ENCODE results near the gene GUCY1A2. TPM values are rescaled to one million over a fixed set of nuclear protein-coding genes. Genes with fewer than 3 reads are reported as not detected.

GUCY1A2 gene
- total RNA-seq, 4 donors from 2014 or later, result 0.19 to 2.1 (median 0.86) TPM

GRCh38 chr11:106745941-106746340, 272.3 kb downstream of the GUCY1A2 start:
- intact Hi-C loops (cut with DNase I), result no loop called here
- H3K4me1 ChIP-seq, result no peaks in the 10 kb centered on the region
- H3K4me3 ChIP-seq, result no peak overlapping the region
- no peaks in the 10 kb centered on the region for H3K27me3 ChIP-seq
- no peaks in the 10 kb centered on the region for H3K9me3 ChIP-seq
- no peak for TF ChIP-seq CTCF (IDR thresholded peaks at IDR 0.05)
- TF ChIP-seq POLR2A (IDR thresholded peaks at IDR 0.05), result no peak
- no peak overlapping the region for H3K27ac ChIP-seq
- no peaks in the 10 kb centered on the region for H3K36me3 ChIP-seq
- DNase-seq, result no peak
- WGBS, 2 donors, result 40 to 56% methylated on average over 1 of the region's 1 CpG

GRCh38 chr11:106733635-106734034, 284.6 kb downstream of the GUCY1A2 start:
- intact Hi-C loops (cut with DNase I), result no loop called here
- TF ChIP-seq CTCF (IDR thresholded peaks at IDR 0.05) (no peak), POLR2A (IDR thresholded peaks at IDR 0.05) (no peak)
- no peak overlapping the region for H3K4me3 ChIP-seq

GRCh38 chr11:106728859-106729258, 289.4 kb downstream of the GUCY1A2 start:
- H3K9me3 ChIP-seq, result no peaks in the 10 kb centered on the region
- no peaks in the 10 kb centered on the region for H3K36me3 ChIP-seq
- H3K27me3 ChIP-seq, result no peaks in the 10 kb centered on the region
- H3K27ac ChIP-seq, result no peak overlapping the region
- H3K4me1 ChIP-seq, result peaks cover 0 to 8% (median 0%) of the 10 kb centered on the region in 3 donors
- intact Hi-C loops (cut with DNase I), result loop anchor here (10.0 kb wide), 1 partner anchor 296 kb away; no protein-coding TSS in a partner anchor
- no peak overlapping the region for H3K4me3 ChIP-seq
- TF ChIP-seq CTCF (IDR thresholded peaks at IDR 0.05), result no peak
- no peak for TF ChIP-seq POLR2A (IDR thresholded peaks at IDR 0.05)
- DNase-seq, result no peak

More at GRCh38 chr11:106733635-106734034, 284.6 kb downstream of the GUCY1A2 start:
- 74 to 86% methylated on average over 4 of the region's 4 CpGs for WGBS, 2 donors
- H3K36me3 ChIP-seq, result no peaks in the 10 kb centered on the region
- H3K9me3 ChIP-seq, result no peaks in the 10 kb centered on the region
- no peaks in the 10 kb centered on the region for H3K27me3 ChIP-seq
- DNase-seq, result no peak
- no peak overlapping the region for H3K27ac ChIP-seq
- H3K4me1 ChIP-seq, result no peaks in the 10 kb centered on the region

GRCh38 chr11:106728379-106728778, 289.9 kb downstream of the GUCY1A2 start:
- no peak overlapping the region for H3K27ac ChIP-seq
- intact Hi-C loops (cut with DNase I), result loop anchor here (10.0 kb wide), 1 partner anchor 296 kb away; no protein-coding TSS in a partner anchor
- WGBS, 2 donors, result 76 to 100% methylated on average over 1 of the region's 1 CpG
- no peak for DNase-seq
- TF ChIP-seq POLR2A (IDR thresholded peaks at IDR 0.05) (no peak), CTCF (IDR thresholded peaks at IDR 0.05) (no peak)
- no peak overlapping the region for H3K4me3 ChIP-seq
- H3K27me3 ChIP-seq, result no peaks in the 10 kb centered on the region
- no peaks in the 10 kb centered on the region for H3K36me3 ChIP-seq
- H3K9me3 ChIP-seq, result no peaks in the 10 kb centered on the region
- H3K4me1 ChIP-seq, result peaks cover 0 to 8% (median 0%) of the 10 kb centered on the region in 3 donors

GRCh38 chr11:106727256-106727655, 291.0 kb downstream of the GUCY1A2 start:
- DNase-seq, result no peak
- Histone ChIP-seq H3K27me3 (no peaks in the 10 kb centered on the region), H3K4me3 (no peak overlapping the region), H3K27ac (no peak overlapping the region), H3K4me1 (peaks cover 0 to 8% (median 0%) of the 10 kb centered on the region in 3 donors), H3K9me3 (no peaks in the 10 kb centered on the region), H3K36me3 (no peaks in the 10 kb centered on the region)
- WGBS, 2 donors, result 33 to 50% methylated on average over 1 of the region's 1 CpG
- no peak for TF ChIP-seq CTCF (IDR thresholded peaks at IDR 0.05)
- no peak for TF ChIP-seq POLR2A (IDR thresholded peaks at IDR 0.05)
- intact Hi-C loops (cut with DNase I), result loop anchor here (10.0 kb wide), 1 partner anchor 298 kb away; no protein-coding TSS in a partner anchor
